GM21529 (cell line): Measurements from ENCODE around the gene CRKL.
"Not testable (repeated sequence)": the region's sequence is repeated elsewhere in the genome, so short reads cannot be mapped to it uniquely, and the experiment has no call there.

Source experiments
- ATAC-seq: cut with Tn5 transposase; IDR thresholded peaks from one replicate; pipeline ENCODE4 v1.9.1; 2021; ENCODE audit not compliant: unreplicated experiment

CRKL gene

DNA sequence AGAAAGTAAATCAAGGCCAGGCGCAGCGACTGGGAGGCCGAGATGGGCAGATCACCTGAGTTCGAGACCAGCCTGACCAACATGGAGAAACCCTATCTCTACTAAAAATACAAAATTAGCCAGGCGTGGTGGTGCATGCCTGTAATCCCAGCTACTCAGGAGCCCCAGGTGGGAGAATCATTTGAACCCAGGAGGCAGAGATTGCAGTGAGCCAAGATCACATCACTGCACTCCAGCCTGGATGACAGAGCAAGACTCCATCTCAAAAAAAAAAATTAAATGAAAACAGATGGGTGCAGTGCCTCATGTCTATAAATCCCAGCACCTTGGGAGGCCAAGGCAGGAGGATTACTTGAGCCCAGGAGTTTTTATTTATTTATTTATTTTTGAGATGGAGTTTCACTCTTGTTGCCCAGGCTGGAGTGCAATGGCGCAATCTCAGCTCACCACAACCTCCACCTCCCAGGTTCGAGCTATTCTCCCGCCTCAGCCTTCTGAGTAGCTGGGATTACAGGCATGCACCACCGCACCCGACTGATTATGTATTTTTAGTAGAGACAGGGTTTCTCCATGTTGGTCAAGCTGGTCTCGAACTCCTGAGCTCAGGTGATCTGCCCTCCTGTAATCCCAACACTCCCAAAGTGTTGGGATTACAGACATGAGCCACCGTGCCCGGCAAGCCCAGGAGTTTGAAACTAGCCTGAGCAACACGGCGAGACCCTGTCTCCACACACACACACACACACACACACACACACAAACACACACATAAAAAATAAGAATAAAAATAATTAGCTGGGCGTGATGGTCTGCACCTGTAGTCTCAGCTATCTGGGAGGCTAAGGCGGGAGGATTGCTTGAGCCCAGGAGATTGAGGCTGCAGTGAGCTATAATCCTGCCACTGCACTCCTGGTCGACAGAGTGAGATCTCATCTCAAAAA is 15.8 kb upstream of the CRKL start:
- not testable (repeated sequence) for ATAC-seq

- ATAC-seq, result no peak
Measured at GRCh38 chr22:20903093-20903492, 14.1 kb upstream of the CRKL start.

- no peak for ATAC-seq
Measured at GRCh38 chr22:20904008-20904979, 12.9 kb upstream of the CRKL start.

DNA sequence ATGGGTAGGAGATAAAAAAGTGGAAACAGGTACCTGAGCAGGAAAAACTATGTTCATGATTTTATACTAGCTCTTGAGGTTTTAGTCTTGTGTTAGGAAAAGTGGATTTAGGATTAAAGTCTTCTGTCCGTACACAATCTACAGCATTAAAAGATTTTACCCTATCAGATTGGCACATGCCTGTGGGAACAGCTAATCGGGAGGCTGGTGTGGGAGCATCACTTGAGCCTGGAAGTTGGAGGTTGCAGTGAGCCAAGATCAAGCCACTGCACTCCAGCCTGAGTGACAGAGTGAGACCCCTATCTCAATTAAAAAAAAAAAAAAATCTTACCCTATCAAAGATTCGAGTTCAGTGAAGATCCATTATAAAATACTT is 12.2 kb upstream of the CRKL start:
- no peak for ATAC-seq

GRCh38 chr22:20905415-20906386 is 11.5 kb upstream of the CRKL start:
- ATAC-seq, result no peak

DNA sequence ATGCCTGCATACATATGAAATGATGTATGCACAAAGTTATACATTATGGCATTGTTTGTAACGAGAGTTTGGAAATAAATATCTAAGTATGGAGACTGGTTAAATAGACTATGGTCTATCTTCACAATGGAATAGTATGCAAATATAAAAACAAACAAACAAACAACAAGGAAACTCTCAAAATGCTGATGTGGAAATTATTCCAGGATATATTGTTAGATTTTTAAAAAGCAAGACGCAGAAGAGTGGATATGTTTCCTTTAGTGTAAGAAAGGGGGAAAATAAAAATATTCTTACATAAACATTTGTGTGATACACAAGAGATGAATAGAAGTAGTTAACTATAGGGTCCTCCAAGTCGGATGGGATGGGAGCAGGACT is 10.8 kb upstream of the CRKL start:
- ATAC-seq, result no peak

GRCh38 chr22:20908717-20909116 is 8.5 kb upstream of the CRKL start:
- not testable (repeated sequence) for ATAC-seq

- ATAC-seq, result no peak
Measured at GRCh38 chr22:20909543-20910303, 7.5 kb upstream of the CRKL start.

- no peak for ATAC-seq
Measured at GRCh38 chr22:20912494-20912893, 4.7 kb upstream of the CRKL start.

DNA sequence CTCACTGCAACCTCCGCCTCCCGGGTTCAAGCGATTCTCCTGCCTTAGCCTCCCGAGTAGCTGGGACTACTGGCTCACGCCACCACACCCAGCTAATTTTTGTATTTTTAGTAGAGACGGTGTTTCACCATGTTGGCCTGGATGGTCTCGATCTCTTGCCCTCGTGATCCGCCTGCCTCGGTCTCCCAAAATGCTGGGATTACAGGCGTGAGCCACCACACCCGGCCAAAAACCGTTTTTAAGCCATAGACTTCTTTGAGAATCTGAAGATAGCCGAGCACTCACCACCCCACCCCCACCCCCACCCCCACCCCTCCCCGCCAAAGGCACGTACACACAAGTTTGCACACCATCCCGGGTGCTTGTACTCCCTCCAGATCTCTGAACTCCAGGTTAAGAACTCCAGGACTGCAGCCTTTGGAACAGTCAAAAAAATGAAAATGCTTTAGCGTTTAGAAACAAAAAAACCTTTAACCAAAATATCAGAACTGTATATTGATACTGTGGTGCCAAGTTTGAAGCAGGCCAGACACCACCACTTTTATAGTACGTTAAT is 1.5 kb downstream of the CRKL start:
- no peak for ATAC-seq

GRCh38 chr22:20919718-20920117 is 2.5 kb downstream of the CRKL start:
- ATAC-seq, result no peak

- no peak for ATAC-seq
Measured at GRCh38 chr22:20920881-20921203, 3.6 kb downstream of the CRKL start.

- ATAC-seq, result no peak
Measured at GRCh38 chr22:20922141-20922751, 5.0 kb downstream of the CRKL start.

GRCh38 chr22:20926243-20926642 is 9.0 kb downstream of the CRKL start:
- ATAC-seq, result no peak

- ATAC-seq, result no peak
Measured at GRCh38 chr22:20927940-20928572, 10.8 kb downstream of the CRKL start.

GRCh38 chr22:20928573-20928967 is 11.4 kb downstream of the CRKL start:
- ATAC-seq, result no peak

DNA sequence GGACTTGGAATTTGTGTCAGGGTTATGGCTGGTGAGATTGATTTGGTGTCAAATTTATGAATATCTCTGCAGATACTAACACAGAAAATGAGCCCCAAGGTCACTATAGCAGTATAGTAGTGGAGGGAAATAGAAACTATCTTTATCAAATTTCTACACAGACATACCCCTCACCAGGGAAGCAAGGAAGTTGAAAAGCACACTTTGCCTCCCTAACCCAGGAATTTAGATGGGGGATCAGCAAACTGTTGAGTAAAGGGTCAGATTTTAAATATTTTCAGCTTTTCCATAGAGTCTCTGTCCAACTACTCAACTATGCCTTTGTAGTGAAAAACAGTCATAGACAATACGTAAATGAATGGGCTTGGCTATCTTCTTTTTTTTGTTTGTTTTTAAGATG is 12.8 kb downstream of the CRKL start:
- no peak for ATAC-seq

DNA sequence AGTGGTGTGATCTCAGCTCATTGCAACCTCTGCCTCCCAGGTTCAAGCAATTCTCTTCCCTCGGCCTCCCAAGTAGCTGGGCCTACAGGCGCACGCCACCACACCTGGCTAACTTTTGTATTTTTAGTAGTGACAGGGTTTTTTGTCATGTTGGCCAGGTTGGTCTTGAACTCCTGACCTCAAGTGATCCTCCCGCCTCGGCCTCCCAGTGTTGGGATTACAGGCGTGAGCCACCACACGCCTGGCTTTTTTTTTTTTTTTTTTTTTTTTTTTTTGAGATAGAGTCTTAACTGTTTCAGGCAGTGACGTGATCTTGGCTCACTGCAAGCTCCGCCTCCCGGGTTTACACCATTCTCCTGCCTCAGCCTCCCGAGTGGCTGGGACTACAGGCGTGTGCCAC is 13.2 kb downstream of the CRKL start:
- ATAC-seq, result not testable (repeated sequence)

- ATAC-seq, result no peak
Measured at GRCh38 chr22:20931126-20931654, 14.0 kb downstream of the CRKL start.
